K562 (cell line): Measurements from ENCODE around the gene CLIC1. TPM values are rescaled to one million over a fixed set of nuclear protein-coding genes. Genes with fewer than 3 reads are reported as not detected.

Experiments
- CBX5 ChIP-seq: IDR thresholded peaks from 2 replicates; pipeline ENCODE4 v1.6.1; 2014; ENCODE audit warnings: low read depth, borderline replicate concordance
- ELF1 ChIP-seq: fragments of 200-800 bp; sonication (Bioruptor generic); IDR thresholded peaks from 2 replicates; pipeline ENCODE4 v1.6.1; 2016; ENCODE audit warnings: missing genetic modification characterization, missing compliant biosample characterization
- ESRRA ChIP-seq: fragments of 450-650 bp; IDR thresholded peaks from 2 replicates; pipeline ENCODE4 v1.6.1; 2014; ENCODE audit warnings: low read depth, mild to moderate bottlenecking, moderate library complexity, borderline replicate concordance
- KLF6 ChIP-seq: fragments of 250-450 bp; sonication (Bioruptor Pico); IDR thresholded peaks from 2 replicates; pipeline ENCODE4 v1.4.0; 2020; ENCODE audit warnings: mild to moderate bottlenecking, moderate library complexity, borderline replicate concordance
- NFATC3 ChIP-seq: fragments of 450-650 bp; IDR thresholded peaks from 2 replicates; pipeline ENCODE4 v1.6.1; 2017; ENCODE audit warnings: mild to moderate bottlenecking
- TCF7L2 ChIP-seq: fragments of 150-350 bp; IDR thresholded peaks from 2 replicates; pipeline ENCODE4 v1.6.1; 2016; ENCODE audit warnings: low read depth, mild to moderate bottlenecking, low read length, moderate library complexity
- ZBTB33 ChIP-seq: sonication (generic); formaldehyde crosslinking; IDR thresholded peaks from 2 replicates; pipeline ENCODE4 v1.8.1; 2023; ENCODE audit warnings: mild to moderate bottlenecking, missing genetic modification reagents
- ZC3H8 ChIP-seq: fragments of 450-650 bp; IDR thresholded peaks from 2 replicates; pipeline ENCODE4 v1.6.1; 2017
- ZNF217 ChIP-seq: sonication (generic); formaldehyde crosslinking; IDR thresholded peaks from 2 replicates; pipeline ENCODE4 v1.8.0; 2022; ENCODE audit warnings: mild to moderate bottlenecking, missing genetic modification reagents
- ZNF3 ChIP-seq: fragments of 250-450 bp; sonication (Bioruptor Pico); IDR thresholded peaks from 2 replicates; pipeline ENCODE4 v1.5.0; 2021; ENCODE audit warnings: mild to moderate bottlenecking, moderate library complexity
- ZNF583 ChIP-seq: fragments of 250-450 bp; sonication (Bioruptor Pico); IDR thresholded peaks from 2 replicates; pipeline ENCODE4 v1.4.0; 2020
- polyA plus RNA-seq, 8 experiments: library from polyadenylated mRNA; depleted of rRNA in 4 of 8; stranded (reverse) in 5 of 8; unstranded in 3 of 8; fragments of >200 nt; fragmentation: Nextera tagmentation in 2 of 8; fragmentation: Illumina TruSeq in 1 of 8; extraction: Ambion mirVana in 2 of 8; extraction: Trizol in 1 of 8; gene quantifications; 2 replicates each; pipeline versions ENCODE4 v1.2.1 to v1.2.3, GENCODE V29; 2011 to 2014; ENCODE audit warnings: inconsistent platforms in 1 of 8, missing spikeins in 1 of 8
- total RNA-seq, 7 experiments: library from RNA; depleted of rRNA in 6 of 7; stranded (reverse); fragments of >200 nt in 6 of 7; fragmentation: Illumina TruSeq in 2 of 7; extraction: Trizol in 2 of 7; gene quantifications; 2 replicates each; pipeline versions ENCODE4 v1.2.1 to v1.2.3, GENCODE V29; 2011 to 2021; ENCODE audit warnings: low replicate concordance in 1 of 7
- TF ChIP-seq, protein P1 (sequence below): sonication (generic); formaldehyde crosslinking; IDR thresholded peaks from 2 replicates; pipeline ENCODE4 v1.8.1; 2023; ENCODE audit warnings: mild to moderate bottlenecking, missing genetic modification reagents
- TF ChIP-seq, protein P2 (sequence below): fragments of 200-600 bp; sonication (generic); IDR thresholded peaks from one replicate; pipeline ENCODE4 v1.6.1; 2012; ENCODE audit warnings: mild to moderate bottlenecking, low read depth, low read length, inconsistent platforms

CLIC1 gene
- total and polyA plus RNA-seq, 9 of the 15 experiments (the other 6 are each of a cell fraction or from before 2014, with no cell fraction given): 1,267 to 2,419 (median 1,808) TPM

- TF ChIP-seq ELF1 (tag) (no peak), NFATC3 (0 out of 2 replicates have a peak, but pooled peaks have one; percentile 79), CBX5 (0 out of 2 replicates have a peak, but pooled peaks have one; percentile 33), ZNF217 (CRISPR knock-in tag) (0 out of 2 replicates have a peak, but pooled peaks have one; percentile 39), KLF6 (CRISPR knock-in tag) (peak; percentile 77; the same call in 1 of the 2 replicates), ESRRA (peak; percentile 63; the same call in 1 of the 2 replicates), TCF7L2 (no peak), ZNF3 (CRISPR knock-in tag) (no peak), ZNF583 (CRISPR knock-in tag) (no peak), ZC3H8 (peak; percentile 79; the same call in 1 of the 2 replicates), ZBTB33 (CRISPR knock-in tag) (peak; percentile 92)
- TF ChIP-seq, protein P1, sequence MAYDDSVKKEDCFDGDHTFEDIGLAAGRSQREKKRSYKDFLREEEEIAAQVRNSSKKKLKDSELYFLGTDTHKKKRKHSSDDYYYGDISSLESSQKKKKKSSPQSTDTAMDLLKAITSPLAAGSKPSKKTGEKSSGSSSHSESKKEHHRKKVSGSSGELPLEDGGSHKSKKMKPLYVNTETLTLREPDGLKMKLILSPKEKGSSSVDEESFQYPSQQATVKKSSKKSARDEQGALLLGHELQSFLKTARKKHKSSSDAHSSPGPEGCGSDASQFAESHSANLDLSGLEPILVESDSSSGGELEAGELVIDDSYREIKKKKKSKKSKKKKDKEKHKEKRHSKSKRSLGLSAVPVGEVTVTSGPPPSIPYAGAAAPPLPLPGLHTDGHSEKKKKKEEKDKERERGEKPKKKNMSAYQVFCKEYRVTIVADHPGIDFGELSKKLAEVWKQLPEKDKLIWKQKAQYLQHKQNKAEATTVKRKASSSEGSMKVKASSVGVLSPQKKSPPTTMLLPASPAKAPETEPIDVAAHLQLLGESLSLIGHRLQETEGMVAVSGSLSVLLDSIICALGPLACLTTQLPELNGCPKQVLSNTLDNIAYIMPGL: peak; percentile 78
- TF ChIP-seq, protein P2, sequence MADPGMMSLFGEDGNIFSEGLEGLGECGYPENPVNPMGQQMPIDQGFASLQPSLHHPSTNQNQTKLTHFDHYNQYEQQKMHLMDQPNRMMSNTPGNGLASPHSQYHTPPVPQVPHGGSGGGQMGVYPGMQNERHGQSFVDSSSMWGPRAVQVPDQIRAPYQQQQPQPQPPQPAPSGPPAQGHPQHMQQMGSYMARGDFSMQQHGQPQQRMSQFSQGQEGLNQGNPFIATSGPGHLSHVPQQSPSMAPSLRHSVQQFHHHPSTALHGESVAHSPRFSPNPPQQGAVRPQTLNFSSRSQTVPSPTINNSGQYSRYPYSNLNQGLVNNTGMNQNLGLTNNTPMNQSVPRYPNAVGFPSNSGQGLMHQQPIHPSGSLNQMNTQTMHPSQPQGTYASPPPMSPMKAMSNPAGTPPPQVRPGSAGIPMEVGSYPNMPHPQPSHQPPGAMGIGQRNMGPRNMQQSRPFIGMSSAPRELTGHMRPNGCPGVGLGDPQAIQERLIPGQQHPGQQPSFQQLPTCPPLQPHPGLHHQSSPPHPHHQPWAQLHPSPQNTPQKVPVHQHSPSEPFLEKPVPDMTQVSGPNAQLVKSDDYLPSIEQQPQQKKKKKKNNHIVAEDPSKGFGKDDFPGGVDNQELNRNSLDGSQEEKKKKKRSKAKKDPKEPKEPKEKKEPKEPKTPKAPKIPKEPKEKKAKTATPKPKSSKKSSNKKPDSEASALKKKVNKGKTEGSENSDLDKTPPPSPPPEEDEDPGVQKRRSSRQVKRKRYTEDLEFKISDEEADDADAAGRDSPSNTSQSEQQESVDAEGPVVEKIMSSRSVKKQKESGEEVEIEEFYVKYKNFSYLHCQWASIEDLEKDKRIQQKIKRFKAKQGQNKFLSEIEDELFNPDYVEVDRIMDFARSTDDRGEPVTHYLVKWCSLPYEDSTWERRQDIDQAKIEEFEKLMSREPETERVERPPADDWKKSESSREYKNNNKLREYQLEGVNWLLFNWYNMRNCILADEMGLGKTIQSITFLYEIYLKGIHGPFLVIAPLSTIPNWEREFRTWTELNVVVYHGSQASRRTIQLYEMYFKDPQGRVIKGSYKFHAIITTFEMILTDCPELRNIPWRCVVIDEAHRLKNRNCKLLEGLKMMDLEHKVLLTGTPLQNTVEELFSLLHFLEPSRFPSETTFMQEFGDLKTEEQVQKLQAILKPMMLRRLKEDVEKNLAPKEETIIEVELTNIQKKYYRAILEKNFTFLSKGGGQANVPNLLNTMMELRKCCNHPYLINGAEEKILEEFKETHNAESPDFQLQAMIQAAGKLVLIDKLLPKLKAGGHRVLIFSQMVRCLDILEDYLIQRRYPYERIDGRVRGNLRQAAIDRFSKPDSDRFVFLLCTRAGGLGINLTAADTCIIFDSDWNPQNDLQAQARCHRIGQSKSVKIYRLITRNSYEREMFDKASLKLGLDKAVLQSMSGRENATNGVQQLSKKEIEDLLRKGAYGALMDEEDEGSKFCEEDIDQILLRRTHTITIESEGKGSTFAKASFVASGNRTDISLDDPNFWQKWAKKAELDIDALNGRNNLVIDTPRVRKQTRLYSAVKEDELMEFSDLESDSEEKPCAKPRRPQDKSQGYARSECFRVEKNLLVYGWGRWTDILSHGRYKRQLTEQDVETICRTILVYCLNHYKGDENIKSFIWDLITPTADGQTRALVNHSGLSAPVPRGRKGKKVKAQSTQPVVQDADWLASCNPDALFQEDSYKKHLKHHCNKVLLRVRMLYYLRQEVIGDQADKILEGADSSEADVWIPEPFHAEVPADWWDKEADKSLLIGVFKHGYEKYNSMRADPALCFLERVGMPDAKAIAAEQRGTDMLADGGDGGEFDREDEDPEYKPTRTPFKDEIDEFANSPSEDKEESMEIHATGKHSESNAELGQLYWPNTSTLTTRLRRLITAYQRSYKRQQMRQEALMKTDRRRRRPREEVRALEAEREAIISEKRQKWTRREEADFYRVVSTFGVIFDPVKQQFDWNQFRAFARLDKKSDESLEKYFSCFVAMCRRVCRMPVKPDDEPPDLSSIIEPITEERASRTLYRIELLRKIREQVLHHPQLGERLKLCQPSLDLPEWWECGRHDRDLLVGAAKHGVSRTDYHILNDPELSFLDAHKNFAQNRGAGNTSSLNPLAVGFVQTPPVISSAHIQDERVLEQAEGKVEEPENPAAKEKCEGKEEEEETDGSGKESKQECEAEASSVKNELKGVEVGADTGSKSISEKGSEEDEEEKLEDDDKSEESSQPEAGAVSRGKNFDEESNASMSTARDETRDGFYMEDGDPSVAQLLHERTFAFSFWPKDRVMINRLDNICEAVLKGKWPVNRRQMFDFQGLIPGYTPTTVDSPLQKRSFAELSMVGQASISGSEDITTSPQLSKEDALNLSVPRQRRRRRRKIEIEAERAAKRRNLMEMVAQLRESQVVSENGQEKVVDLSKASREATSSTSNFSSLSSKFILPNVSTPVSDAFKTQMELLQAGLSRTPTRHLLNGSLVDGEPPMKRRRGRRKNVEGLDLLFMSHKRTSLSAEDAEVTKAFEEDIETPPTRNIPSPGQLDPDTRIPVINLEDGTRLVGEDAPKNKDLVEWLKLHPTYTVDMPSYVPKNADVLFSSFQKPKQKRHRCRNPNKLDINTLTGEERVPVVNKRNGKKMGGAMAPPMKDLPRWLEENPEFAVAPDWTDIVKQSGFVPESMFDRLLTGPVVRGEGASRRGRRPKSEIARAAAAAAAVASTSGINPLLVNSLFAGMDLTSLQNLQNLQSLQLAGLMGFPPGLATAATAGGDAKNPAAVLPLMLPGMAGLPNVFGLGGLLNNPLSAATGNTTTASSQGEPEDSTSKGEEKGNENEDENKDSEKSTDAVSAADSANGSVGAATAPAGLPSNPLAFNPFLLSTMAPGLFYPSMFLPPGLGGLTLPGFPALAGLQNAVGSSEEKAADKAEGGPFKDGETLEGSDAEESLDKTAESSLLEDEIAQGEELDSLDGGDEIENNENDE: peak; percentile 19
These were observed 33.5 kb upstream of the CLIC1 start (continued) for GRCh38 chr6:31769684-31770371.
